HEK293 (cell line): ENCODE measurements around the gene SH3RF3.

Experiments
- CTCF ChIA-PET: fragments of 350-600 bp; formaldehyde crosslinking; extraction: SDS; loops from one replicate; lab custom pipeline; 2021; ENCODE audit warnings: antibody characterized with exemption; lab: Yijun Ruan, JAX
- POLR2A ChIA-PET: fragments of 300-600 bp; formaldehyde crosslinking; extraction: SDS; loops from one replicate; lab custom pipeline; 2020; ENCODE audit warnings: antibody characterized with exemption, inconsistent platforms; lab: Yijun Ruan, JAX
- H3K27ac ChIP-seq: fragments of 200-500 bp; sonication (Bioruptor generic); 2 replicates; pipeline ENCODE4 v1.5.1; 2014; ENCODE audit warnings: low read depth, low read length, control low read depth, inconsistent platforms; ENCODE audit errors: extremely low read depth
- H3K36me3 ChIP-seq, 2 experiments: fragments of 200-500 bp in 1 of 2; sonication (Bioruptor generic) in 1 of 2; 1 replicate in 1 of 2; 2 replicates in 1 of 2; pipeline ENCODE4 v1.5.1; 2014 to 2017; ENCODE audit warnings: inconsistent platforms in 2 of 2, low read length in 2 of 2; ENCODE audit not compliant: control insufficient read depth in 2 of 2, insufficient read depth in 1 of 2
- H3K4me1 ChIP-seq: fragments of 200-500 bp; sonication (Bioruptor generic); 2 replicates; pipeline ENCODE4 v1.5.1; 2014; ENCODE audit warnings: mild to moderate bottlenecking, low read length, inconsistent platforms; ENCODE audit not compliant: control insufficient read depth, insufficient read depth
- H3K4me3 ChIP-seq: 2 replicates; pipeline ENCODE4 v1.5.1; 2011; ENCODE audit warnings: low read depth, mild to moderate bottlenecking, control low read depth, low read length, moderate library complexity
- H3K9me3 ChIP-seq: fragments of 200-500 bp; sonication (Bioruptor generic); 2 replicates; pipeline ENCODE4 v1.5.1; 2014; ENCODE audit warnings: low read depth, low read length, inconsistent platforms; ENCODE audit not compliant: control insufficient read depth, insufficient read depth
- HIC1 ChIP-seq: fragments of 450-650 bp; formaldehyde crosslinking; IDR thresholded peaks from 2 replicates; pipeline ENCODE4 v1.5.1; 2016; ENCODE audit warnings: missing biosample characterization, missing genetic modification characterization
- INSM2 ChIP-seq: fragments of 450-650 bp; formaldehyde crosslinking; IDR thresholded peaks from 2 replicates; pipeline ENCODE4 v1.5.1; 2016; ENCODE audit warnings: missing biosample characterization, missing genetic modification characterization
- KLF7 ChIP-seq: fragments of 450-650 bp; formaldehyde crosslinking; IDR thresholded peaks from 2 replicates; pipeline ENCODE4 v1.5.1; 2016; ENCODE audit warnings: missing biosample characterization, missing genetic modification characterization, borderline replicate concordance
- MEIS1 ChIP-seq: sonication (generic); formaldehyde crosslinking; IDR thresholded peaks from 2 replicates; pipeline ENCODE4 v1.8.1; 2022; ENCODE audit warnings: missing genetic modification reagents, mild to moderate bottlenecking, borderline replicate concordance
- ZBTB17 ChIP-seq: fragments of 450-650 bp; formaldehyde crosslinking; IDR thresholded peaks from 2 replicates; pipeline ENCODE4 v1.5.1; 2016; ENCODE audit warnings: missing biosample characterization, missing genetic modification characterization
- ZBTB8A ChIP-seq: fragments of 450-650 bp; formaldehyde crosslinking; IDR thresholded peaks from 2 replicates; pipeline ENCODE4 v1.5.1; 2016; ENCODE audit warnings: missing biosample characterization, missing genetic modification characterization
- ZFP3 ChIP-seq: fragments of 450-650 bp; formaldehyde crosslinking; IDR thresholded peaks from 2 replicates; pipeline ENCODE4 v1.5.1; 2016; ENCODE audit warnings: low read depth, missing biosample characterization, missing genetic modification characterization
- ZNF121 ChIP-seq: fragments of 450-650 bp; formaldehyde crosslinking; IDR thresholded peaks from 2 replicates; pipeline ENCODE4 v1.5.1; 2016; ENCODE audit warnings: missing biosample characterization, missing genetic modification characterization
- ZNF146 ChIP-seq: fragments of 450-650 bp; formaldehyde crosslinking; IDR thresholded peaks from 2 replicates; pipeline ENCODE4 v1.5.1; 2016; ENCODE audit warnings: missing biosample characterization, missing genetic modification characterization
- ZNF174 ChIP-seq: fragments of 450-650 bp; formaldehyde crosslinking; IDR thresholded peaks from 2 replicates; pipeline ENCODE4 v1.5.0; 2017; ENCODE audit warnings: missing biosample characterization, mild to moderate bottlenecking, missing genetic modification characterization
- ZNF214 ChIP-seq: fragments of 450-650 bp; formaldehyde crosslinking; IDR thresholded peaks from 2 replicates; pipeline ENCODE4 v1.5.1; 2017; ENCODE audit warnings: missing biosample characterization, mild to moderate bottlenecking, missing genetic modification characterization, borderline replicate concordance
- ZNF24 ChIP-seq: fragments of 450-650 bp; formaldehyde crosslinking; IDR thresholded peaks from 2 replicates; pipeline ENCODE4 v1.5.1; 2016; ENCODE audit warnings: missing biosample characterization, missing genetic modification characterization
- ZNF449 ChIP-seq: fragments of 450-650 bp; formaldehyde crosslinking; IDR thresholded peaks from 2 replicates; pipeline ENCODE4 v1.5.1; 2017; ENCODE audit warnings: missing biosample characterization, mild to moderate bottlenecking, missing genetic modification characterization, moderate library complexity
- ZNF501 ChIP-seq: fragments of 450-650 bp; formaldehyde crosslinking; IDR thresholded peaks from 2 replicates; pipeline ENCODE4 v1.5.1; 2016; ENCODE audit warnings: missing biosample characterization, missing genetic modification characterization
- ZNF510 ChIP-seq: fragments of 450-650 bp; formaldehyde crosslinking; IDR thresholded peaks from 2 replicates; pipeline ENCODE4 v1.5.1; 2018; ENCODE audit warnings: mild to moderate bottlenecking, missing genetic modification characterization, missing biosample characterization; ENCODE audit not compliant: insufficient replicate concordance
- ZNF548 ChIP-seq: fragments of 450-650 bp; formaldehyde crosslinking; IDR thresholded peaks from 2 replicates; pipeline ENCODE4 v1.5.1; 2016; ENCODE audit warnings: missing biosample characterization, missing genetic modification characterization
- ZNF560 ChIP-seq: fragments of 450-650 bp; formaldehyde crosslinking; IDR thresholded peaks from 2 replicates; pipeline ENCODE4 v1.5.1; 2017; ENCODE audit warnings: missing biosample characterization, missing genetic modification characterization, borderline replicate concordance
- ZNF747 ChIP-seq: fragments of 450-650 bp; formaldehyde crosslinking; IDR thresholded peaks from 2 replicates; pipeline ENCODE4 v1.5.1; 2016; ENCODE audit warnings: missing biosample characterization, missing genetic modification characterization

SH3RF3 gene

GRCh38 chr2:109427661-109428091 lies 298.7 kb downstream of the SH3RF3 start:
- POLR2A ChIA-PET = no interaction called here
- Histone ChIP-seq H3K4me3 (no peak overlapping the region), H3K36me3 (peaks cover 0 to 4% of the 10 kb centered on the region in 2 experiments; a peak in 1 of 3 replicates), H3K27ac (no peak overlapping the region), H3K9me3 (no peaks in the 10 kb centered on the region), H3K4me1 (no peaks in the 10 kb centered on the region)
- no peak for TF ChIP-seq ZNF501 (tag by site-specific recombination)
- TF ChIP-seq ZNF121 (tag by site-specific recombination) = no peak
- no peak for TF ChIP-seq MEIS1
- peak; percentile 57; the same call in 1 of the 2 replicates for TF ChIP-seq ZNF449 (tag by site-specific recombination)
- no peak for TF ChIP-seq ZNF24 (tag by site-specific recombination)
- no peak for TF ChIP-seq ZNF548 (tag by site-specific recombination)
- TF ChIP-seq ZNF214 (tag by site-specific recombination) = no peak
- TF ChIP-seq INSM2 (tag by site-specific recombination) = no peak
- no peak for TF ChIP-seq ZNF174 (tag by site-specific recombination)
- CTCF ChIA-PET = no interaction called here

GRCh38 chr2:109428281-109428680 lies 299.3 kb downstream of the SH3RF3 start:
- ChIA-PET POLR2A (interaction anchor here (0.6 kb wide), 1 partner anchor 716 kb away, joined by 4 read pairs; no protein-coding TSS in a partner anchor), CTCF (no interaction called here)
- Histone ChIP-seq H3K36me3 (peaks cover 0 to 4% of the 10 kb centered on the region in 2 experiments; a peak in 1 of 3 replicates), H3K9me3 (no peaks in the 10 kb centered on the region), H3K27ac (no peak overlapping the region), H3K4me1 (no peaks in the 10 kb centered on the region), H3K4me3 (no peak overlapping the region)
- TF ChIP-seq ZNF747 (tag by site-specific recombination) = no peak
- no peak for TF ChIP-seq ZNF510 (tag by site-specific recombination)
- TF ChIP-seq HIC1 (tag by site-specific recombination) = no peak
- TF ChIP-seq ZFP3 (tag by site-specific recombination) = no peak
- TF ChIP-seq ZNF560 = no peak
- TF ChIP-seq KLF7 (tag by site-specific recombination) = no peak
- no peak for TF ChIP-seq ZBTB17 (tag by site-specific recombination)
- no peak for TF ChIP-seq ZBTB8A (tag by site-specific recombination)
- no peak for TF ChIP-seq ZNF146 (tag by site-specific recombination)
- no peak for TF ChIP-seq ZNF214 (tag by site-specific recombination)
